IMR-90 (cell line): ENCODE results near the gene TEX35. TPM values are rescaled to one million over a fixed set of nuclear protein-coding genes. Genes with fewer than 3 reads are reported as not detected.
A peak's percentile ranks its signal among the peaks of the same experiment; 100 is the strongest.

ENCODE experiments used
- ATAC-seq: fragments of 200-7000 bp; cut with Tn5 transposase; 2 replicates; pipeline ENCODE4 v1.9.1; 2020; ENCODE audit warnings: low read depth, mild to moderate bottlenecking, moderate library complexity
- BruUV-seq: library from RNA; stranded (reverse); fragments of 400-500 nt; replicated peaks from 2 replicates; lab custom pipeline; 2021; lab: Mats Ljungman, UMichigan
- CTCF ChIA-PET: fragments of 300-600 bp; formaldehyde crosslinking; extraction: SDS; loops from one replicate; lab custom pipeline; 2021; ENCODE audit warnings: antibody characterized with exemption; lab: Yijun Ruan, JAX
- POLR2A ChIA-PET: fragments of 300-600 bp; sonication (Branson Sonifier 250); formaldehyde crosslinking; loops from one replicate; lab custom pipeline; 2022; ENCODE audit warnings: antibody characterized with exemption; ENCODE audit not compliant: unreplicated experiment; lab: Charles Lee
- DNase-seq: peaks from one replicate; pipeline ENCODE4 v3.0.0; 2013
- H2AFZ ChIP-seq: replicated peaks from 2 replicates; pipeline ENCODE3; 2013; ENCODE audit warnings: low read length, mild to moderate bottlenecking; ENCODE audit not compliant: poor library complexity
- H2AK5ac ChIP-seq: 2 replicates; pipeline ENCODE4 v1.6.1; 2013; ENCODE audit warnings: low read depth, low read length, inconsistent platforms
- H2AK9ac ChIP-seq: replicated peaks from 2 replicates; pipeline ENCODE3; 2013; ENCODE audit warnings: mild to moderate bottlenecking, low read depth, low read length, moderate library complexity; ENCODE audit not compliant: poor library complexity
- H2BK120ac ChIP-seq: 2 replicates; pipeline ENCODE4 v1.6.1; 2013; ENCODE audit warnings: low read depth, low read length, inconsistent platforms
- H2BK15ac ChIP-seq: 3 replicates; pipeline ENCODE4 v1.6.1; 2013; ENCODE audit warnings: low read depth, low read length, inconsistent platforms
- H2BK20ac ChIP-seq: 2 replicates; pipeline ENCODE4 v1.6.1; 2013; ENCODE audit warnings: low read depth, mild to moderate bottlenecking, inconsistent platforms, low read length, moderate library complexity
- H2BK5ac ChIP-seq: 2 replicates; pipeline ENCODE4 v1.6.1; 2013; ENCODE audit warnings: mild to moderate bottlenecking, low read depth, low read length, inconsistent platforms; ENCODE audit not compliant: poor library complexity, severe bottlenecking
- H3K14ac ChIP-seq: replicated peaks from 2 replicates; pipeline ENCODE4 v1.6.1; 2013; ENCODE audit warnings: low read depth, low read length, inconsistent platforms
- H3K18ac ChIP-seq: 2 replicates; pipeline ENCODE4 v1.6.1; 2013; ENCODE audit warnings: low read depth, low read length, control low read depth
- H3K23ac ChIP-seq: 2 replicates; pipeline ENCODE4 v1.6.1; 2013; ENCODE audit warnings: low read depth, low read length, inconsistent platforms
- H3K27ac ChIP-seq: 2 replicates; pipeline ENCODE4 v1.5.1; 2013; ENCODE audit warnings: mild to moderate bottlenecking, control low read depth, low read length; ENCODE audit not compliant: insufficient read depth
- H3K27me3 ChIP-seq: 2 replicates; pipeline ENCODE4 v1.6.1; 2013; ENCODE audit warnings: low read length; ENCODE audit not compliant: control insufficient read depth, insufficient read depth
- H3K36me3 ChIP-seq: 2 replicates; pipeline ENCODE4 v1.6.1; 2013; ENCODE audit warnings: low read length, mixed read lengths; ENCODE audit not compliant: control insufficient read depth, insufficient read depth
- H3K4ac ChIP-seq: 2 replicates; pipeline ENCODE4 v1.6.1; 2013; ENCODE audit warnings: low read depth, low read length, inconsistent platforms
- H3K4me1 ChIP-seq: 2 replicates; pipeline ENCODE4 v1.6.1; 2013; ENCODE audit warnings: low read length, mixed read lengths; ENCODE audit not compliant: control insufficient read depth, insufficient read depth
- H3K4me2 ChIP-seq: 2 replicates; pipeline ENCODE4 v1.6.1; 2013; ENCODE audit warnings: low read depth, mild to moderate bottlenecking, control low read depth, low read length, moderate library complexity
- H3K4me3 ChIP-seq: 2 replicates; pipeline ENCODE4 v1.5.1; 2013; ENCODE audit warnings: low read depth, mild to moderate bottlenecking, control low read depth, low read length, moderate library complexity; ENCODE audit not compliant: insufficient read depth
- H3K56ac ChIP-seq: 2 replicates; pipeline ENCODE4 v1.6.1; 2013; ENCODE audit warnings: low read length, inconsistent platforms; ENCODE audit not compliant: insufficient read depth; ENCODE audit errors: extremely low read depth
- H3K79me1 ChIP-seq, 2 experiments: 2 replicates each; pipeline ENCODE4 v1.6.1; 2013; ENCODE audit warnings: low read length in 2 of 2, inconsistent platforms in 1 of 2, low read depth in 1 of 2
- H3K9ac ChIP-seq: 2 replicates; pipeline ENCODE4 v1.6.1; 2013; ENCODE audit warnings: low read depth, low read length, control low read depth
- H3K9me1 ChIP-seq: 2 replicates; pipeline ENCODE4 v1.6.1; 2013; ENCODE audit warnings: low read length, inconsistent platforms; ENCODE audit not compliant: insufficient read depth
- H3K9me3 ChIP-seq: 2 replicates; pipeline ENCODE4 v1.6.1; 2013; ENCODE audit warnings: low read length; ENCODE audit not compliant: control insufficient read depth, insufficient read depth
- H4K20me1 ChIP-seq: 2 replicates; pipeline ENCODE4 v1.6.1; 2013; ENCODE audit warnings: low read length, inconsistent platforms; ENCODE audit not compliant: insufficient read depth
- H4K5ac ChIP-seq: 2 replicates; pipeline ENCODE4 v1.6.1; 2013; ENCODE audit warnings: mild to moderate bottlenecking, low read depth, low read length, control low read depth
- H4K8ac ChIP-seq, 2 experiments: 2 replicates each; pipeline ENCODE4 v1.6.1; 2013; ENCODE audit warnings: low read depth in 2 of 2, low read length in 2 of 2, control low read depth in 1 of 2, inconsistent platforms in 1 of 2
- H4K91ac ChIP-seq: 2 replicates; pipeline ENCODE4 v1.6.1; 2013; ENCODE audit warnings: low read depth, low read length, inconsistent platforms; ENCODE audit not compliant: insufficient read depth
- BHLHE40 ChIP-seq: fragments of 150-350 bp; IDR thresholded peaks from 2 replicates; pipeline ENCODE4 v1.6.1; 2016; ENCODE audit warnings: mild to moderate bottlenecking, low read depth, low read length
- CEBPB ChIP-seq: IDR thresholded peaks from 2 replicates; pipeline ENCODE4 v1.6.1; 2012; ENCODE audit warnings: low read depth, low read length, improper control_type of control experiment
- CHD1 ChIP-seq: IDR thresholded peaks from 2 replicates; pipeline ENCODE4 v1.6.1; 2012; ENCODE audit warnings: low read depth, low read length, improper control_type of control experiment
- FOS ChIP-seq: fragments of 150-350 bp; IDR thresholded peaks from 2 replicates; pipeline ENCODE4 v1.6.1; 2016; ENCODE audit warnings: low read depth, low read length
- MAFK ChIP-seq: IDR thresholded peaks from 2 replicates; pipeline ENCODE4 v1.6.1; 2012; ENCODE audit warnings: low read depth, low read length, improper control_type of control experiment
- MAZ ChIP-seq: IDR thresholded peaks from 2 replicates; pipeline ENCODE4 v1.6.1; 2012; ENCODE audit warnings: low read depth, mild to moderate bottlenecking, low read length, improper control_type of control experiment, moderate library complexity, borderline replicate concordance
- MXI1 ChIP-seq: IDR thresholded peaks from 2 replicates; pipeline ENCODE4 v1.6.1; 2012; ENCODE audit warnings: low read depth, mild to moderate bottlenecking, low read length, moderate library complexity, borderline replicate concordance
- NFE2L2 ChIP-seq: fragments of 150-350 bp; IDR thresholded peaks from 2 replicates; pipeline ENCODE4 v1.6.1; 2016; ENCODE audit warnings: low read depth, mild to moderate bottlenecking, low read length
- POLR2A ChIP-seq: IDR thresholded peaks from 2 replicates; pipeline ENCODE4 v1.6.1; 2012; ENCODE audit warnings: mild to moderate bottlenecking, low read depth, low read length
- RAD21 ChIP-seq: IDR thresholded peaks from 2 replicates; pipeline ENCODE4 v1.6.1; 2012; ENCODE audit warnings: low read length, improper control_type of control experiment
- RCOR1 ChIP-seq: IDR thresholded peaks from 2 replicates; pipeline ENCODE4 v1.6.1; 2012; ENCODE audit warnings: mild to moderate bottlenecking, low read length, improper control_type of control experiment; ENCODE audit not compliant: insufficient replicate concordance
- RFX5 ChIP-seq: IDR thresholded peaks from 2 replicates; pipeline ENCODE4 v1.8.0; 2012; ENCODE audit warnings: low read depth, mild to moderate bottlenecking, low read length, moderate library complexity
- SMC3 ChIP-seq: fragments of 150-350 bp; IDR thresholded peaks from 2 replicates; pipeline ENCODE4 v1.6.1; 2016; ENCODE audit warnings: low read depth, mild to moderate bottlenecking, antibody characterized with exemption, low read length, moderate library complexity
- WGBS, 2 experiments: methylation state at CpG; one replicate each; pipeline versions ENCODE4 v1.1.5 to v1.1.7; 2013; ENCODE audit warnings: missing lambda C conversion rate in 2 of 2; ENCODE audit not compliant: insufficient read length in 1 of 2; ENCODE audit errors: extremely low coverage in 2 of 2; 5-methylcytosine and 5-hydroxymethylcytosine counted together
- dilution Hi-C: fragments of 300-500 bp; cut with HindIII; formaldehyde crosslinking; loops from one replicate; pipeline ENCODE4 v1.14.3; 2018; ENCODE audit warnings: low sequenced_read_pairs; ENCODE audit not compliant: unreplicated experiment
- in situ Hi-C: fragments of 300-500 bp; cut with MboI; formaldehyde crosslinking; loops from 3 replicates; pipeline ENCODE4 v1.14.3; 2019; ENCODE audit warnings: low sequenced_read_pairs, inconsistent platforms, mixed read lengths
- intact Hi-C: fragments of 100-400 bp; cut with micrococcal nuclease; formaldehyde crosslinking; loops from 2 replicates; pipeline ENCODE4 v1.10.0; 2022
- polyA plus RNA-seq, 3 experiments: library from polyadenylated mRNA; depleted of rRNA; stranded (reverse); fragments of >200 nt; gene quantifications; 2 replicates each; pipeline ENCODE4 v1.2.3, GENCODE V29; 2012; ENCODE audit warnings: low replicate concordance in 1 of 3
- total RNA-seq: library from RNA; depleted of rRNA; stranded (reverse); fragments of >200 nt; gene quantifications from 2 replicates; pipeline ENCODE4 v1.2.3, GENCODE V29; 2012
- TF ChIP-seq, protein P1 (sequence below): fragments of 150-350 bp; IDR thresholded peaks from 2 replicates; pipeline ENCODE4 v1.6.1; 2017; ENCODE audit warnings: mild to moderate bottlenecking, antibody characterized with exemption, low read length, low read depth
- TF ChIP-seq, protein P2 (sequence below): fragments of 150-350 bp; IDR thresholded peaks from 2 replicates; pipeline ENCODE4 v1.6.1; 2016; ENCODE audit warnings: low read depth, mild to moderate bottlenecking, low read length, moderate library complexity, borderline replicate concordance
- TF ChIP-seq, protein P3 (sequence below): conservative IDR thresholded peaks from 2 replicates; pipeline ENCODE4 v1.5.1; 2012; ENCODE audit warnings: mild to moderate bottlenecking, low read depth, low read length, improper control_type of control experiment

TEX35 gene
- total and polyA plus RNA-seq, 2 of the 4 experiments (the other 2 are of a cell fraction) = 0.05 TPM; not detected in 1

DNA sequence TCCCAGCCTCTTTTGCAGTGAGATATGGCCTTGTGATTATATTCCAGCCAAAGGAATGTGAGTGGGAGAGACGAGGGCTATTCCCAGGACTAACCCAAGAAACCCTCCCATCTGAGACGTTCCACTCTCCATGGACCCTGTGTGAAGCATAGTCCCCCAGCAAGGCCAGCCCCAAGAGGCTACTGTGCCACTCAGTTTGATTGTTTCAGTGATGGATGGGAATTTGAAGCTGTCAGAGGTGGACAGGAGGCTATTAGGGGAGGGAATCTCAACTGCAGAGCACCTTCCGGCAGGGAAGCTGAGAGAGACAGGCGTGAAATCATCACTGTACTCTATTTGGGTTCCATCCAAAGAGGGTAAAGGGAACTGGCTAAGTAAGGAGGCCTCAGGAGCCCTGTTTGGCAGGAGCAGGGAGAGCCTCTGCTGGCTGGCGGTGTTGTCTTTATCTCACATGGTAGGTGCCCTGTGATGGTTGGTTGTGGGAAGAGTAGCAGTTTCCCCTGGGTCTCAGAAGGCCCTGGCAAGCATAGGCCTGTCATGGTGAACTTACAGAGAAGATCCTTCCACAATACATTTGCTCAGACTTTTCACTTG, 3.4 kb upstream of the TEX35 start:
- WGBS, 2 experiments = 75% methylated on average over 1 of the region's 5 CpGs; no CpG with 5 or more reads in 1 of the 2 experiments
- ATAC-seq (no peak), DNase-seq (no peak)
- Histone ChIP-seq H3K4ac (no peak overlapping the region), H2BK15ac (no peak overlapping the region), H2BK20ac (no peak overlapping the region), H4K5ac (no peak overlapping the region), H3K79me1 (no peaks in the 10 kb centered on the region), H3K4me2 (no peak overlapping the region), H4K8ac (no peak overlapping the region), H4K20me1 (no peaks in the 10 kb centered on the region), H4K91ac (no peak overlapping the region), H3K23ac (no peak overlapping the region), H3K14ac (no peak overlapping the region), H3K27ac (no peak overlapping the region), H3K9ac (no peak overlapping the region), H3K4me3 (no peak overlapping the region), H3K36me3 (no peaks in the 10 kb centered on the region), H3K9me1 (no peaks in the 10 kb centered on the region; the same call in 1 of the 2 replicates), H3K4me1 (no peaks in the 10 kb centered on the region; the same call in 1 of the 2 replicates), H3K27me3 (no peaks in the 10 kb centered on the region), H2BK120ac (no peak overlapping the region), H3K56ac (no peak overlapping the region), H3K9me3 (no peaks in the 10 kb centered on the region), H2AFZ (no peak overlapping the region), H2AK9ac (no peak overlapping the region), H2AK5ac (0 out of 2 replicates have a peak overlapping the region, but pooled peaks have one; percentile 24), H2BK5ac (no peak overlapping the region), H3K18ac (no peak overlapping the region)
- ChIA-PET CTCF (no interaction called here), POLR2A (no interaction called here)
- dilution Hi-C loops (no loop called here), intact Hi-C loops (loop anchor here (10.0 kb wide), 1 partner anchor 485 kb away; no protein-coding TSS in a partner anchor), in situ Hi-C loops (loop anchor here (10.0 kb wide), 1 partner anchor 205 kb away; no protein-coding TSS in a partner anchor)
- BruUV-seq = no TSS peak
- TF ChIP-seq SMC3 = no peak
- no peak for TF ChIP-seq MAFK
- no peak for TF ChIP-seq MAZ
- TF ChIP-seq, protein P1, sequence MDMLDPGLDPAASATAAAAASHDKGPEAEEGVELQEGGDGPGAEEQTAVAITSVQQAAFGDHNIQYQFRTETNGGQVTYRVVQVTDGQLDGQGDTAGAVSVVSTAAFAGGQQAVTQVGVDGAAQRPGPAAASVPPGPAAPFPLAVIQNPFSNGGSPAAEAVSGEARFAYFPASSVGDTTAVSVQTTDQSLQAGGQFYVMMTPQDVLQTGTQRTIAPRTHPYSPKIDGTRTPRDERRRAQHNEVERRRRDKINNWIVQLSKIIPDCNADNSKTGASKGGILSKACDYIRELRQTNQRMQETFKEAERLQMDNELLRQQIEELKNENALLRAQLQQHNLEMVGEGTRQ = no peak
- TF ChIP-seq RFX5 = no peak
- no peak for TF ChIP-seq CEBPB
- no peak for TF ChIP-seq MXI1
- TF ChIP-seq, protein P2, sequence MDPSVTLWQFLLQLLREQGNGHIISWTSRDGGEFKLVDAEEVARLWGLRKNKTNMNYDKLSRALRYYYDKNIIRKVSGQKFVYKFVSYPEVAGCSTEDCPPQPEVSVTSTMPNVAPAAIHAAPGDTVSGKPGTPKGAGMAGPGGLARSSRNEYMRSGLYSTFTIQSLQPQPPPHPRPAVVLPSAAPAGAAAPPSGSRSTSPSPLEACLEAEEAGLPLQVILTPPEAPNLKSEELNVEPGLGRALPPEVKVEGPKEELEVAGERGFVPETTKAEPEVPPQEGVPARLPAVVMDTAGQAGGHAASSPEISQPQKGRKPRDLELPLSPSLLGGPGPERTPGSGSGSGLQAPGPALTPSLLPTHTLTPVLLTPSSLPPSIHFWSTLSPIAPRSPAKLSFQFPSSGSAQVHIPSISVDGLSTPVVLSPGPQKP = no peak
- TF ChIP-seq, protein P3, sequence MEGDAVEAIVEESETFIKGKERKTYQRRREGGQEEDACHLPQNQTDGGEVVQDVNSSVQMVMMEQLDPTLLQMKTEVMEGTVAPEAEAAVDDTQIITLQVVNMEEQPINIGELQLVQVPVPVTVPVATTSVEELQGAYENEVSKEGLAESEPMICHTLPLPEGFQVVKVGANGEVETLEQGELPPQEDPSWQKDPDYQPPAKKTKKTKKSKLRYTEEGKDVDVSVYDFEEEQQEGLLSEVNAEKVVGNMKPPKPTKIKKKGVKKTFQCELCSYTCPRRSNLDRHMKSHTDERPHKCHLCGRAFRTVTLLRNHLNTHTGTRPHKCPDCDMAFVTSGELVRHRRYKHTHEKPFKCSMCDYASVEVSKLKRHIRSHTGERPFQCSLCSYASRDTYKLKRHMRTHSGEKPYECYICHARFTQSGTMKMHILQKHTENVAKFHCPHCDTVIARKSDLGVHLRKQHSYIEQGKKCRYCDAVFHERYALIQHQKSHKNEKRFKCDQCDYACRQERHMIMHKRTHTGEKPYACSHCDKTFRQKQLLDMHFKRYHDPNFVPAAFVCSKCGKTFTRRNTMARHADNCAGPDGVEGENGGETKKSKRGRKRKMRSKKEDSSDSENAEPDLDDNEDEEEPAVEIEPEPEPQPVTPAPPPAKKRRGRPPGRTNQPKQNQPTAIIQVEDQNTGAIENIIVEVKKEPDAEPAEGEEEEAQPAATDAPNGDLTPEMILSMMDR = no peak
- TF ChIP-seq NFE2L2 = no peak
- TF ChIP-seq POLR2A = no peak
- no peak for TF ChIP-seq RAD21
- TF ChIP-seq BHLHE40 = no peak
- no peak for TF ChIP-seq RCOR1
- no peak for TF ChIP-seq FOS
- no peak for TF ChIP-seq CHD1
